Progenitor cell of endocrine pancreas (in vitro differentiated cells): ENCODE results near the gene SNURF. TPM values are rescaled to one million over a fixed set of nuclear protein-coding genes. Genes with fewer than 3 reads are reported as not detected.

ENCODE experiments used
- DNase-seq: peaks from one replicate; pipeline ENCODE4 v3.0.0; 2021; ENCODE audit warnings: low spot score; ENCODE audit not compliant: unreplicated experiment
- H3K27ac Mint-ChIP-seq: 2 replicates; pipeline ENCODE4 v1.8.0; 2021; ENCODE audit warnings: mild to moderate bottlenecking, moderate library complexity, mixed read lengths
- H3K27me3 Mint-ChIP-seq: 2 replicates; pipeline ENCODE4 v1.8.0; 2021; ENCODE audit warnings: mixed read lengths
- H3K36me3 Mint-ChIP-seq: 2 replicates; pipeline ENCODE4 v1.8.0; 2022; ENCODE audit warnings: mixed read lengths; ENCODE audit not compliant: insufficient read depth
- H3K4me1 Mint-ChIP-seq: 2 replicates; pipeline ENCODE4 v1.8.0; 2021; ENCODE audit warnings: low read depth, mixed read lengths
- H3K4me3 Mint-ChIP-seq: 2 replicates; pipeline ENCODE4 v1.8.0; 2021; ENCODE audit warnings: low read depth, mild to moderate bottlenecking, moderate library complexity, mixed read lengths
- H3K9me3 Mint-ChIP-seq: 2 replicates; pipeline ENCODE4 v1.8.0; 2021; ENCODE audit warnings: low read depth, mixed read lengths
- CTCF ChIP-seq: fragments of 200-600 bp; sonication (generic); IDR thresholded peaks from one replicate; pipeline ENCODE4 v1.5.0; 2021; ENCODE audit warnings: antibody characterized with exemption, mild to moderate bottlenecking; ENCODE audit not compliant: unreplicated experiment
- total RNA-seq: library from RNA; stranded (reverse); gene quantifications from 2 replicates; pipeline ENCODE4 v1.2.1, GENCODE V29; 2021

Gene SNURF
- total RNA-seq, 1 donor from 2014 or later = 16.9 TPM

GRCh38 chr15:24943361-24943760, 11.4 kb upstream of the SNURF start:
- H3K9me3 Mint-ChIP-seq = peaks cover 5% of the 10 kb centered on the region
- H3K4me1 Mint-ChIP-seq = peaks cover 2% of the 10 kb centered on the region

GRCh38 chr15:24944954-24945353, 9.8 kb upstream of the SNURF start:
- H3K27ac Mint-ChIP-seq = no peak overlapping the region
- no peak for DNase-seq
- H3K4me3 Mint-ChIP-seq = no peak overlapping the region
- H3K9me3 Mint-ChIP-seq = peaks cover 5% of the 10 kb centered on the region
- TF ChIP-seq CTCF = no peak
- H3K4me1 Mint-ChIP-seq = peaks cover 2% of the 10 kb centered on the region
- no peaks in the 10 kb centered on the region for H3K27me3 Mint-ChIP-seq
- no peaks in the 10 kb centered on the region for H3K36me3 Mint-ChIP-seq

More at GRCh38 chr15:24943361-24943760, 11.4 kb upstream of the SNURF start:
- H3K36me3 Mint-ChIP-seq = no peaks in the 10 kb centered on the region
- DNase-seq = no peak
- no peak for TF ChIP-seq CTCF
- no peak overlapping the region for H3K4me3 Mint-ChIP-seq
- no peaks in the 10 kb centered on the region for H3K27me3 Mint-ChIP-seq
- no peak overlapping the region for H3K27ac Mint-ChIP-seq

GRCh38 chr15:24945711-24946110, 9.1 kb upstream of the SNURF start:
- Mint-ChIP-seq H3K9me3 (peaks cover 5% of the 10 kb centered on the region), H3K4me3 (no peak overlapping the region), H3K27ac (no peak overlapping the region), H3K4me1 (peaks cover 2% of the 10 kb centered on the region), H3K36me3 (no peaks in the 10 kb centered on the region), H3K27me3 (no peaks in the 10 kb centered on the region)
- DNase-seq = no peak
- TF ChIP-seq CTCF = no peak

GRCh38 chr15:24948495-24948894, 6.3 kb upstream of the SNURF start:
- no peaks in the 10 kb centered on the region for H3K36me3 Mint-ChIP-seq
- peaks cover 5% of the 10 kb centered on the region for H3K4me1 Mint-ChIP-seq
- no peak overlapping the region for H3K27ac Mint-ChIP-seq
- H3K27me3 Mint-ChIP-seq = no peaks in the 10 kb centered on the region
- H3K9me3 Mint-ChIP-seq = peaks cover 5% of the 10 kb centered on the region
- no peak for TF ChIP-seq CTCF
- no peak overlapping the region for H3K4me3 Mint-ChIP-seq
- no peak for DNase-seq

GRCh38 chr15:24955531-24955921, 739 bp downstream of the SNURF start:
- no peak for TF ChIP-seq CTCF
- peaks cover 12% of the 10 kb centered on the region for H3K4me1 Mint-ChIP-seq
- no peak for DNase-seq
- peak overlapping the region; percentile 99 for H3K27ac Mint-ChIP-seq
- H3K9me3 Mint-ChIP-seq = no peaks in the 10 kb centered on the region
- H3K4me3 Mint-ChIP-seq = peak overlapping the region; percentile 89
- H3K36me3 Mint-ChIP-seq = peaks cover 3% of the 10 kb centered on the region
- H3K27me3 Mint-ChIP-seq = no peaks in the 10 kb centered on the region
